Measurements from ENCODE around the gene CAMSAP1.
A peak's percentile ranks its signal among the peaks of the same experiment; 100 is the strongest.

CAMSAP1 gene

DNA sequence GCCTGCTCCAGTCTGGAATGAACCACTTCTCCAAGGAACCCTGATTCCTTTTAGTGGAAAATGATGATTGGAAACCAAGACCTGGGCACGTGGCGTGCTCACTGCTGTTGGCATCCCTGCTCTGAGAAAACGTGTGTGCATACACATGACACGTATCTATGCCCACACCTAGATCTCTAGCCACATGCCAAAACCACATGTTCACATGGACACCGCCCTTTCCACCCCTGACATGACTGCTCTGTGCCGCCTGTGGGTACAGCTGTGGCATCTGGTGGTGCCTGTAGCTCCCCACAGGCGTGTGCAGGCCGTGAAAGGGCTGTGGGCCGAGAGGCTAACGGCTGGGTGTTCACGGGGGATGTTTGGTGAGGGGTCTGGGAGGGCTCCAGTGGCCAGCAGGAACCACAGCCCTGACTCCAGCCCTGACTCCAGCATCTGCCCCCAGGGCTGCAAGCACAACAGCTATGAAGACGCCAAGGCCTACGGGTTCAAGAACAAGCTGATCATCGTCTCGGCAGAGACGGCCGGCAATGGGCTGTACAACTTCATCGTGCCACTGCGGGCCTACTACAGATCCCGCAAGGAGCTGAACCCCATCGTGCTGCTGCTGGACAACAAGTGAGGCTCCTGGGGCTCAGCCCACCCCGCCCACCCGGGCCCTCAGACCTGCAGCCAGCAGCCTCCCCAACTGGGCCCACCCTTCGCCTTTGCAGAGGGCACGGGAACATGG is 130.3 kb downstream of the CAMSAP1 start:
- DNase-seq (ENCODE audit: low spot score) (no peak), FAIRE-seq (no peak)

- no peak for FAIRE-seq
These were observed 131.4 kb downstream of the CAMSAP1 start for GRCh38 chr9:135775911-135776310.

GRCh38 chr9:135774794-135775525 is 132.4 kb downstream of the CAMSAP1 start:
- FAIRE-seq (no peak), DNase-seq (ENCODE audit: low spot score) (no peak)

More at GRCh38 chr9:135775911-135776310, 131.4 kb downstream of the CAMSAP1 start:
- no peak for DNase-seq (ENCODE audit: low spot score)

- no peak for DNase-seq (ENCODE audit: low spot score)
- FAIRE-seq, result no peak
These were observed 133.1 kb downstream of the CAMSAP1 start for GRCh38 chr9:135774239-135774747.

DNA sequence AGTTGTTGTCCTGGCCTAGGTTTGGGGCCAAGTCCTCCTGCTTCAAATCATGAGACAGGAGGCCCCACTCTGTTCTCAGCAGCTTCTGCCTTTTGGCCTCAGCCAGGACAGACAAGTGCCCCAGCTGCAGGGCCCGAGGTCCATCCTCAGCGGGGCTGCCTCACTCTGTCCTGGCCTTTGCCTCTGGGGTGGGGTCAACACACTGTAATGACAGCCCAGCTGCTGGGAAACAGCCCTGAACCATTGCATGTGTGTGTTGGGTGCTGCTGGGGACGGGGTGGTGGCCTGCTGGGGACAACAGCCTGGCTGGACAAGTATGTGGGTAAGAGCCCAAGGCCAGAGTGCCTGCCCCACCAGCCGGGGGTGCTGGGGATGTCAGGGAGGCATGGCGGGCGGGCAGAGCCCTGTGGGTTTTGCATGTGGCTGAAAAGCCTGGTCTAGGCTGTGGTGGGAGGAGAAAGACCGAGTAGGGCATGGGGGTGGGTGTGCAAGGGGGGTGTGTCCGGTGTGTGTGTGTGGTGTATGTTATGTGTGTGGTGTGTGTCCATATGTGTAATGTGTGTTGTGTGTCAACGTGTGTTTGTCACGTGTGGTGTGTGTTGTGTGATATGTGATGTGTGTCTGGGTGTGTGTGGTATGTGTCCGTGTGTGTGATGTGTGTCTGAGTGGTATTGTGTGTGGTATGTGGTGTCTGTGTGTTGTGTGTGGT is 133.7 kb downstream of the CAMSAP1 start:
- DNase-seq (ENCODE audit: low spot score) (no peak), FAIRE-seq (peak; percentile 98)

DNA sequence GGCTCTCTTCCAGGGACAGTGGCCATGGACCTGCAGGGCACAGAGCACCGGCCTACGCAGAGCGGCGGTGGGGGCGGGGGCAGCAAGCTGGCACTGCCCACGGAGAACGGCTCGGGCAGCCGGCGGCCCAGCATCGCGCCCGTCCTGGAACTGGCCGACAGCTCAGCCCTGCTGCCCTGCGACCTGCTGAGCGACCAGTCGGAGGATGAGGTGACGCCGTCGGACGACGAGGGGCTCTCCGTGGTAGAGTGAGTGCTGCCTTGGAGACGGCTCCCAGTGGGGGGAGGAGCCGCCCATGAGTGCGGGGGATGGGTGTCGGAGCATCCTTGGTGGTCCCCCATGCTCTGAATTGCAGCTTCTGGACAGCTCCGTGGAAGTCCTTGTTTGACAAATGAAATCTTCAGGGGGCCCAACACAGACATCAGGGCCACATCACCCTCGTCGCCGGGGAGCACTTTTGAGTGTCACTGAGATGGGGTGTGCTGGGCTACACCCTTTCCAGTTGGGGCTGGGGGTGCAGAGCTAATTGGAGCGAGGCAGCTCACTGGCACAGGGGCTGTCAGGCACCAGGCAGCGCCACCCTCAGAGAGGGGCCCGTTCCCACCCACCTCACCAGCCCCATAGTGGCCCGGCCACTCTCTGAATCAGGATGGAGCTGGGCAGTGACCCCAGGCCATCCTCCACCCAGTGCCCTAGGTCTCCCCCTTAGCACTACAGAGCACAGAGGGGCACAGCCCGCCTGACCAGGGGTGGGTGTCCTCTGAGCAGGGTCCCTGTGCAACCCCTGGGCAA is 134.4 kb downstream of the CAMSAP1 start:
- no peak for FAIRE-seq
- DNase-seq (ENCODE audit: low spot score), result no peak

GRCh38 chr9:135772056-135772646 is 135.2 kb downstream of the CAMSAP1 start:
- DNase-seq (ENCODE audit: low spot score) (no peak), FAIRE-seq (no peak)

DNA sequence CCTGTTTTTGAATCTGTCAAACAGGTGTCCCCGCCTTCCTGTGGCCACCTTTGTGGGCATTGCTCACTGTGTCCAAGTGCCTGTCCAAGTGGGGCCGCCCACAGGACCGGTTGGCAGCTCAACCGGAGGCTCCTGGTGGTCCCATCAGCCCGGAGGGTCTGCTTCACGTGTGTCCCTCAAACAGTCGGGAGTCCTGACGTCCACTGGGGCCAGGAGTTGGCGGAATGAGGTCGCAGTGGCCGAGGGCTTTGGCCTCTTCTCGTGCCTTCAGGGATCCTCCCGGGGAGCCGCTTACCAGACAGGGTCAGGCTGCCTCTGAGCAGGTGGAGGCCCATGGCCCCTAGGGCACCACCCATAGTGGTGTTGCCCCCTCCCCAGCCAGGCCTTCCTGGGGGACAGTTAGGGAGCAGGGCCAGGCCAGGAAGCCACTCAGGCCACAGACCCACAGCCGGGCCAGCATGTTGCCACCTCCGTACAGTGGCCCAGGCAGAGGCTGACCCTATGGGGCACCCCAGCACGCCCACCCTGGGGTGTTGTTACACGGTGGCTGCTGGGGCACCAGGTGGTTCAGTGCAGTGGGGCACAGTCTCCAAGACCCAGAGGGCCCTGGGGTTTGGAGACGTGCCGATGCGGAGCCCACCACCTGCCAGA is 135.8 kb downstream of the CAMSAP1 start:
- no peak for FAIRE-seq
- DNase-seq (ENCODE audit: low spot score), result no peak

DNA sequence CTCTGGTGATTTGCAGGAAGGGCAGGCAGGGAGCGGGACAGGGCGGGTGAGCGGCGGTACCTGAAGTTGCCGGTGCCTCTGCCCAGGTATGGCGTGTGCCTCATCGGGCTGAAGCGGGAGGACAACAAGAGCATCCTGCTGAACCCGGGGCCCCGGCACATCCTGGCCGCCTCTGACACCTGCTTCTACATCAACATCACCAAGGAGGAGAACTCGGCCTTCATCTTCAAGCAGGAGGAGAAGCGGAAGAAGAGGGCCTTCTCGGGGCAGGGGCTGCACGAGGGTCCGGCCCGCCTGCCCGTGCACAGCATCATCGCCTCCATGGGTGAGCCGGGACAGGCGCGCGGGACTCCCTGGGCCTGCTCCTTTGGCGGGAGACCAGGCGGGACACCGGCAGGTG is 136.6 kb downstream of the CAMSAP1 start:
- no peak for FAIRE-seq

GRCh38 chr9:135770203-135770535 is 137.2 kb downstream of the CAMSAP1 start:
- FAIRE-seq, result no peak

More for the DNA sequence above, 136.6 kb downstream of the CAMSAP1 start:
- DNase-seq (ENCODE audit: low spot score), result no peak

GRCh38 chr9:135769489-135770202 is 137.7 kb downstream of the CAMSAP1 start:
- DNase-seq (ENCODE audit: low spot score), result peak; percentile 32
- peak; percentile 58 for FAIRE-seq

More at GRCh38 chr9:135770203-135770535, 137.2 kb downstream of the CAMSAP1 start:
- peak; percentile 45 for DNase-seq (ENCODE audit: low spot score)

DNA sequence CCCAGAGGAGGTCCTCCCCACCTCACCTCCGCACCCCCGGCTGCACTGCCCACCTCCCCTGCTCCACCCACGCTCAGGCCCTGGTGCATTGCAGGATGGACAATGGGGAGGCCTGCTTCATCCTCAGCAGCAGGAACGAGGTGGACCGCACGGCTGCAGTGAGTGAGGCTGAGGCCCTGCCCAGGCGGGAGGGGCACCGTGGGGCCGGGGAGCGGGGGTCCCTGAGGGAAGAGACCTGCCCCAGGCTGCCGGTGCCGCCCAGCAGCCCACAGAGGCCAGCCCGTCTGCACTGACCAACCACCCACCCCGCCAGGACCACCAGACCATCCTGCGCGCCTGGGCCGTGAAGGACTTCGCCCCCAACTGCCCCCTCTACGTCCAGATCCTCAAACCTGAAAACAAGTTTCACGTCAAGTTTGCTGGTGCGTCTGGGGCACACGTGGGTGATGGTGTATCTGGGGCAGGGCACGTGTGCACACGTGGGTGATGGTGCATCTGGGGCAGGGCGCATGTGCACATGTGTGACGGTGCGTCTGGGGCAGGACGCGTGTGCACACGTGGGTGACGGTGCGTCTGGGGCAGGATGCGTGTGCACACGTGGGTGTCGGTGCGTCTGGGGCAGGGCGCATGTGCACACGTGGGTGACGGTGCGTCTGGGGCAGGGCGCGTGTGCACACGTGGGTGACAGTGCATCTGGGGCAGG is 138.7 kb downstream of the CAMSAP1 start:
- FAIRE-seq (peak; percentile 56), DNase-seq (ENCODE audit: low spot score) (no peak)

GRCh38 chr9:135766707-135767106 is 140.6 kb downstream of the CAMSAP1 start:
- FAIRE-seq (no peak), DNase-seq (ENCODE audit: low spot score) (no peak)

- no peak for FAIRE-seq
- DNase-seq (ENCODE audit: low spot score), result no peak
These were observed 141.1 kb downstream of the CAMSAP1 start for GRCh38 chr9:135766251-135766650.

- FAIRE-seq (no peak), DNase-seq (ENCODE audit: low spot score) (no peak)
These were observed 141.9 kb downstream of the CAMSAP1 start for GRCh38 chr9:135765416-135765815.

- FAIRE-seq (no peak), DNase-seq (ENCODE audit: low spot score) (peak; percentile 28)
These were observed 142.6 kb downstream of the CAMSAP1 start for GRCh38 chr9:135764731-135765130.

GRCh38 chr9:135763716-135764446 is 143.5 kb downstream of the CAMSAP1 start:
- no peak for DNase-seq (ENCODE audit: low spot score)
- FAIRE-seq, result no peak

DNA sequence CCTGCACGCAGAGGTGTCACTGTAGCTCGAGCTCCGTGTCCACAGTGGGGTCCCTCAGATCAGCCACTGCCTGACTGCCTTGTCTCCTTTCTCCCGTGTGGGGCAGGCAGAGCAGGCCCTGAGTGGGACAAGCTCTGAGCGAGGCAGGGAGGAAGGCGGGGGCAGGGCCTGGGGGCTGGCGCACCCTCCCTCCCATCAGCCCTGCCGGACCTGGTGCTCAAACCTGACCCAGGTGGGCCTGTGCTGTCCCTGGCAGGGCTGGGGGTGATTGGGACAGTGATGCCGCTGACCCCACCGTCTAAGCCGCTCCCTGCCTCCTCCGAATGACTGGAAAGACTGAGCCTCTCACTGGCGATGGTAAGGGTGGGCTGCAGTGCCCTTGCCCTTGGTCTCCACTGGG is 144.4 kb downstream of the CAMSAP1 start:
- FAIRE-seq (no peak), DNase-seq (ENCODE audit: low spot score) (no peak)

Measured in urothelium cell line (cell line).